ENCODE results near the gene RAB3IL1.

GRCh38 chr11:61906522-61906909 is 10.8 kb downstream of the RAB3IL1 start:
- TF ChIP-seq, protein P1, sequence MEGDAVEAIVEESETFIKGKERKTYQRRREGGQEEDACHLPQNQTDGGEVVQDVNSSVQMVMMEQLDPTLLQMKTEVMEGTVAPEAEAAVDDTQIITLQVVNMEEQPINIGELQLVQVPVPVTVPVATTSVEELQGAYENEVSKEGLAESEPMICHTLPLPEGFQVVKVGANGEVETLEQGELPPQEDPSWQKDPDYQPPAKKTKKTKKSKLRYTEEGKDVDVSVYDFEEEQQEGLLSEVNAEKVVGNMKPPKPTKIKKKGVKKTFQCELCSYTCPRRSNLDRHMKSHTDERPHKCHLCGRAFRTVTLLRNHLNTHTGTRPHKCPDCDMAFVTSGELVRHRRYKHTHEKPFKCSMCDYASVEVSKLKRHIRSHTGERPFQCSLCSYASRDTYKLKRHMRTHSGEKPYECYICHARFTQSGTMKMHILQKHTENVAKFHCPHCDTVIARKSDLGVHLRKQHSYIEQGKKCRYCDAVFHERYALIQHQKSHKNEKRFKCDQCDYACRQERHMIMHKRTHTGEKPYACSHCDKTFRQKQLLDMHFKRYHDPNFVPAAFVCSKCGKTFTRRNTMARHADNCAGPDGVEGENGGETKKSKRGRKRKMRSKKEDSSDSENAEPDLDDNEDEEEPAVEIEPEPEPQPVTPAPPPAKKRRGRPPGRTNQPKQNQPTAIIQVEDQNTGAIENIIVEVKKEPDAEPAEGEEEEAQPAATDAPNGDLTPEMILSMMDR (conservative IDR thresholded peaks at IDR 0.05; ENCODE audit: low read depth, low read length) = no peak
- no peak for TF ChIP-seq EZH2 (IDR thresholded peaks at IDR 0.05; ENCODE audit: low read length, unreplicated experiment)
- TF ChIP-seq EZH2phosphoT487 (IDR thresholded peaks at IDR 0.05; ENCODE audit: borderline replicate concordance, low read length) = no peak
